BJ (cell line): ENCODE measurements around the gene HBZ. TPM values are rescaled to one million over a fixed set of nuclear protein-coding genes. Genes with fewer than 3 reads are reported as not detected.

Source experiments
- CTCF ChIA-PET: fragments of 350-600 bp; formaldehyde crosslinking; extraction: SDS; loops from one replicate; lab custom pipeline; 2021; ENCODE audit warnings: antibody characterized with exemption, inconsistent platforms; lab: Yijun Ruan, JAX
- POLR2A ChIA-PET: fragments of 300-600 bp; sonication (Branson Sonifier 250); formaldehyde crosslinking; extraction: SDS; loops from one replicate; lab custom pipeline; 2021; ENCODE audit warnings: antibody characterized with exemption; lab: Charles Lee
- DNase-seq: peaks from one replicate; pipeline ENCODE4 v3.0.0-alpha.2; 2011; ENCODE audit warnings: low read depth
- H3K27me3 ChIP-seq: 2 replicates; pipeline ENCODE4 v1.6.0; 2011; ENCODE audit warnings: low read length; ENCODE audit not compliant: control insufficient read depth, insufficient read depth
- H3K36me3 ChIP-seq: 2 replicates; pipeline ENCODE4 v1.5.1; 2011; ENCODE audit warnings: low read length; ENCODE audit not compliant: control insufficient read depth, insufficient read depth
- H3K4me3 ChIP-seq: 2 replicates; pipeline ENCODE4 v1.5.1; 2011; ENCODE audit warnings: low read depth, mild to moderate bottlenecking, control low read depth, low read length
- polyA plus RNA-seq: library from polyadenylated mRNA; depleted of rRNA; stranded (reverse); fragments of >200 nt; gene quantifications from 2 replicates; pipeline ENCODE4 v1.2.3, GENCODE V29; 2011
- TF ChIP-seq, protein P1 (sequence below): IDR thresholded peaks from 2 replicates; pipeline ENCODE4 v1.5.1; 2011; ENCODE audit warnings: low read depth, mild to moderate bottlenecking, control low read depth, inconsistent platforms, low read length, moderate library complexity; ENCODE audit not compliant: insufficient read depth

The HBZ gene
- polyA plus RNA-seq, 1 experiment = not detected

DNA sequence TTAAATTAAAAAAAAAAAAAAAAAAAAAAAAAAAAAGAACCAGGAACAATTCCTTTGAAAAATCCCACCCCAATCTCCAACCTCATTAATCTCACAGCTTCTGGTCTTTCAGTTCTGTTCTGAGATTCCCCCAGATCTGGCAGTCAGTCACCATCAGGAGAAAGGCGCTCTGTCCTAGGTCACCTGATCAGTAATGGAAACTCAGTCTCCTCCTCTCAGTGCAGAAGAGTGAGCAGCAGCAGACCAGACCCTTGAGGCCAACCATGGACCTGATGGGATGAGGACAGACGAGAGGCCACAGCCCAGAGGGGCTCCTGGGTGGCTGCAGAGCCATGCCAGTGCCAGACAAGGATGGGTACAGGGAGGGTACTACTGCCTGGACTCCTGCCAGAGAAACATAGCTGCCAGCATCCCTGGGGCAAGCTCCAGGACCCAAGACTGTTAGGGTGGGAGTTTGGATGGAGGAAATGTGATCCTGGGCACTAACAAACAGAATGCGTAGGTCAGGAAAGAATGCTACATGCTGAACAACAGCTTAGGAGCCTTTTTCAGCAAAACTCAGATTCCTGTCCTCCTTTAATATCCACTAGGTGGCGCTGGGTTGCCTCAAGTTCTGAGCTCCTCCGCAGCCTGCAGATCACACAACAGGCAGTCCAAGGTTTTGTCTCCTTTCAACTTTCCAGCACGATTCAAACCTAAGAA, 45.7 kb upstream of the HBZ start:
- Histone ChIP-seq H3K27me3 (no peaks in the 10 kb centered on the region), H3K36me3 (peaks cover 21% of the 10 kb centered on the region), H3K4me3 (no peak overlapping the region)
- ChIA-PET POLR2A (no interaction called here), CTCF (interaction anchor here (0.7 to 5.9 kb wide), 36 partner anchors 8 to 1285 kb away, joined by 3 to 67 read pairs (median 4); partner anchors contain the start of genes AXIN1, DECR2 and RHBDF1)
- TF ChIP-seq, protein P1, sequence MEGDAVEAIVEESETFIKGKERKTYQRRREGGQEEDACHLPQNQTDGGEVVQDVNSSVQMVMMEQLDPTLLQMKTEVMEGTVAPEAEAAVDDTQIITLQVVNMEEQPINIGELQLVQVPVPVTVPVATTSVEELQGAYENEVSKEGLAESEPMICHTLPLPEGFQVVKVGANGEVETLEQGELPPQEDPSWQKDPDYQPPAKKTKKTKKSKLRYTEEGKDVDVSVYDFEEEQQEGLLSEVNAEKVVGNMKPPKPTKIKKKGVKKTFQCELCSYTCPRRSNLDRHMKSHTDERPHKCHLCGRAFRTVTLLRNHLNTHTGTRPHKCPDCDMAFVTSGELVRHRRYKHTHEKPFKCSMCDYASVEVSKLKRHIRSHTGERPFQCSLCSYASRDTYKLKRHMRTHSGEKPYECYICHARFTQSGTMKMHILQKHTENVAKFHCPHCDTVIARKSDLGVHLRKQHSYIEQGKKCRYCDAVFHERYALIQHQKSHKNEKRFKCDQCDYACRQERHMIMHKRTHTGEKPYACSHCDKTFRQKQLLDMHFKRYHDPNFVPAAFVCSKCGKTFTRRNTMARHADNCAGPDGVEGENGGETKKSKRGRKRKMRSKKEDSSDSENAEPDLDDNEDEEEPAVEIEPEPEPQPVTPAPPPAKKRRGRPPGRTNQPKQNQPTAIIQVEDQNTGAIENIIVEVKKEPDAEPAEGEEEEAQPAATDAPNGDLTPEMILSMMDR = peak; percentile 82
- no peak for DNase-seq

DNA sequence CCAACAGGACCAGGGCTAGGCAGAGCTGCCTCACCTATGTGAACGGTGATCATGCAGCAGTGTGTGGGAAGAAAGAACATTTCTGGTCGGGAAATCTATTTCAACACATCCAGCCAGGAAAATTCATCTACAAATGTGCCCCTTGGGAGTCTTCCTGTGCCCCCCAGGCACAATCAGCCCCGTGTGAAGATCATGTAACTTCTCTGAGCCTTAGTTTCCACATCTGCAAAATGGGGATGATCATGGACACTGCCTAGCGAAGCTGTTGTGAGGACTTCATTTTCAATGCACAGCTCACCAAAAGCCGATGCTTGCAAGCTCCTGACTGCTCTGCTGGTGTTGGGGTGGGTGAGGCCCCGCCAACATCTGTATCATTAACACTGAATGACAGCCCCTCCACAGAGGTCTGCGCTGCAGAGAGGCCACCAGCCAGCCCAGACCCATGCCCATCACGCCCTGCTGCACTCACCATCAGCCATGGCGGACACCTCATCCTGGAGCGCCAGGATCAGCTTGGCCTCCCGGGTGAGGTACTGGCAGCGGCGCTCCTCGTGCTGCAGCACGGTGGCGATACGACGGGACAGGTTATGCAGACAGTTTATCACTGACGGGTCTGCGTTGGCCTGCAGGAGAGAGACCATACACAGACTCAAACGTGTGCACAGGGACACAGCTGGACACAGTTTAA, 40.1 kb upstream of the HBZ start:
- Histone ChIP-seq H3K36me3 (peaks cover 7% of the 10 kb centered on the region), H3K27me3 (no peaks in the 10 kb centered on the region), H3K4me3 (no peak overlapping the region)
- POLR2A ChIA-PET = no interaction called here
- CTCF ChIA-PET = interaction anchor here (0.9 kb wide), 1 partner anchor 25 kb away, joined by 3 read pairs; no protein-coding TSS in a partner anchor
- DNase-seq = no peak
- TF ChIP-seq, protein P1 = no peak

DNA sequence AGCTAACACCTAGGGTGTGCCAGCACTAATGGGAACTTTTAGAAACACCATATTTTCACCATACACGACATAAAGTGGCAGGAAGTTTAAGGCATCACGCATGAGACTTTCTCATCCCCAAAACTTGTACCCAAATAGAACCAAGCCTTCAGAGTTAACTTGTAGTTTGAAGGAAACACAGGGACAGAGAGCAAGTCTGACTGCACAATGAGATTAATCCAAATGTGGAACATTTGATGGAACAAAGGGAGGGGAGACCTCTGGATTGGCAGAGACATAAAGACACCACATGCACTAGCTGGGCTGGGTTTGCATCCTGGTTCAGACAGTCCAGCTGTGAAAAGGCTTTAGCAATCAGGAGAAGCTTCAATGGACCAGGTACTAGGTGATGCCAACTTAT, 38.1 kb upstream of the HBZ start:
- Histone ChIP-seq H3K4me3 (no peak overlapping the region), H3K27me3 (no peaks in the 10 kb centered on the region), H3K36me3 (peaks cover 6% of the 10 kb centered on the region)
- ChIA-PET POLR2A (no interaction called here), CTCF (interaction anchor here (0.6 to 1.7 kb wide), 2 partner anchors 8 to 57 kb away, joined by 3 to 7 read pairs; no protein-coding TSS in a partner anchor)
- no peak for DNase-seq
- TF ChIP-seq, protein P1 = no peak

DNA sequence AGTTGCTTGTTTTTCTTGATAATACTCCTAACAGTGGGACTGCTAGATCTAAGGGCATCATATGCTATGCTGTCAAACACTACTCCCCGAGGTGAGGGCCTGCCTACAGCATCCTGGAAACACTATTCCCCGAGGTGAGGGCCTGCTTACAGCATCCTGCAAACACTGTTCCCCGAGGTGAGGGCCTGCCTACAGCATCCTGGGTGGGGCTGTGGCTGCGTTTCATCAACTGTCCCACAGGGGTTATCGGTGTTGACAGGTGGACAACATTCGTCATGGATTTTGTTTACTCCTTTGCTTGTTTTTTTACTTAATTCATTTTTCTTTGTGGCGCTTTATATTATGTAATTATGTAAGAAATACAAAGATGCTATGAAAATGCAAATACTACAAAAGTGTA, 36.4 kb upstream of the HBZ start:
- CTCF ChIA-PET = interaction anchor here (1.0 to 2.9 kb wide), 6 partner anchors 9 to 246 kb away, joined by 3 to 16 read pairs (median 10); no protein-coding TSS in a partner anchor
- TF ChIP-seq, protein P1 = no peak
- Histone ChIP-seq H3K4me3 (no peak overlapping the region), H3K36me3 (peaks cover 8% of the 10 kb centered on the region), H3K27me3 (no peaks in the 10 kb centered on the region)
- POLR2A ChIA-PET = interaction anchor here (0.6 kb wide), 1 partner anchor 65 kb away, joined by 11 read pairs; no protein-coding TSS in a partner anchor
- no peak for DNase-seq
